Dermis microvascular lymphatic vessel endothelial cell (primary cell): ENCODE data around the gene DCLRE1C. TPM values are rescaled to one million over a fixed set of nuclear protein-coding genes. Genes with fewer than 3 reads are reported as not detected.
"Not testable (repeated sequence)": the region's sequence is repeated elsewhere in the genome, so short reads cannot be mapped to it uniquely, and the experiment has no call there.

ENCODE experiments used
- DNase-seq, 2 donors: peaks; one replicate each; pipeline versions ENCODE4 v3.0.0 to v3.0.0-alpha.2; 2010; ENCODE audit warnings: low read depth in 2 of 2
- total RNA-seq: library from RNA; depleted of rRNA; stranded (reverse); fragments of >200 nt; gene quantifications from 2 replicates; pipeline ENCODE4 v1.2.1, GENCODE V29; 2014

The DCLRE1C gene
- total RNA-seq, 1 donor from 2014 or later, result 5.4 TPM

GRCh38 chr10:14884082-14884481 is 69.8 kb downstream of the DCLRE1C start:
- no peak for DNase-seq

DNA sequence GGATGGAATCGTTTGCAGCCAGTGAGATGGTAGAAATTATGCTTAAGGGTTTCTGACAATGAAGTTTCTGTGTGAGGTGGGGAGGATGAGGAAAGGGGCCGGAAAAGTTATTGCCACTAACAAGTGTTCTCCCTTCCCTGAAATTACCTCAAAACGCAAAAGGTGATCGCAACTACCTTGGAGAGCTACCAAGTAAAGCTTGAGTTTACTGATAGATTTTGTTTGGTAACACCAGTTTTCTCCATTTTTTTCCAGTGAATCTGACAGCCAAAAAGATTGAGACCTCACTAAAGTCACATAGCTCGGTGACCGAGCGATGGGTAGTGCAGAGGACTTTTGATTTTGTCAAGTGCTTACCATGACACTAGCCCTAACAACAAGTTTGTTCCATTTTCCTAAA is 73.7 kb downstream of the DCLRE1C start:
- peak in 1 of 2 donors; percentile 4 for DNase-seq

GRCh38 chr10:14879928-14880193 is 74.0 kb downstream of the DCLRE1C start:
- no peak for DNase-seq

DNA sequence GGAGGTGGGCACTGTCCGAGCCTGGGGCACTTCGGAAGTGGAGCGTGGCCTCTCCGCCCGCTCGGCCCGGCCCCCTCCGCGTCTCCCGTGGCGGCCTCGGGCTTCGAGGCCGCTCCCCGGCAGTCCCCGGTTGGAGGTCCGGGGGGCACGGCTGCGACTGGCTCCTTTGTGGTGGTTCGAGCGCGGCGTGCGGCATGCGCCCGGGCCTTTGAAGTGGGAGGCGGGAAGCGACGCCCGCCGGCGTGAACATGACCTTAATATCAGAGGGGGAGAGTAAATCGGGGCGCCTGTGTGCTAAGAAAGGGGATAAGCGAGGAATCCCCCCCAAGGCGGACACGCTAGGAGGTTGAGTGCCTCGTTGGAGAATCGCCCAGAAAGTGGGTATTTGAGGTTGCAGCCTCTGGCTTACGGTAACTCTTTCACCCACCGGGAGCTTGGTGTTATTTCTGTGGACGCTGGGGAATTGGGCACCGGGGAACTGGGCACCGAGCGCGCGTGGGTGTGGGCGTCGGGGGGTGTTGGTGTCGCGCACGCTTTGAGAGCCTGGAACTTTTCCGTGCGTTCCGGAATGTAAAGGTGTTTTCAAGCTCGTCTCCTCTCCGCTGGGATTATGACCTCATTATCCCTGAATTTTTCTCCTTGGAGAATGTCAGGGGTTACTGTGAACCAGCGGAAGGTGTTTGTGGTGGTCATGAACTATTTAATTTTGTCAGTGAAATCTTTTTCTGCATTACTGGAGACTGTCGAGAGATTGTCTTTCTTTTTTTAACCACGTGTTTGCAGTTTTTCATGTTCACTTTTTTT is 74.6 kb downstream of the DCLRE1C start:
- peak in 1 of 2 donors; percentile 31 for DNase-seq

- peak; percentile 81 to 97 for DNase-seq
Measured at GRCh38 chr10:14878266-14879123, 75.4 kb downstream of the DCLRE1C start, which contains the start of gene SUV39H2. SUV39H2 (plus strand) TSS chr10:14878866; CDS start chr10:14878889, 23 bp downstream.

DNA sequence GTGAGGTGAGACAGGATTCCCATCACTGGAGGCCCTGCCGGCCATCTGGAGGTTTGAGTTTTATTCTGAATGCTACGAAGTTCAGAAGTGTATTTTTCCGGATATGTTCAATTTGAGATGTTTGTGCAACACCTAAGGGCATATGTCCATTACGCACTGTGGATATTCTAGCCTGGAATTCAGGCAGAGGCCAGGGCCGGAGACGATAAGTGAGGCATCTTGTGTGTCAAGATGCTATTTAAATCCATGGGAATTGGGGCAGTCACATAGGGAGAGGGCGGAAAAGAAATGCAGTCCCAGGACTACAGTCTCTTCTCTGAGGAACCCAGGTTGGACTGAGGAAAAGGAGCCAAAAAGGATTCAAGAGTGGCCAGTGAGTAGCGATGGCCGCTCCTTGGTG is 77.1 kb downstream of the DCLRE1C start:
- DNase-seq, result no peak

- DNase-seq, result no peak
Measured at GRCh38 chr10:14875941-14876340, 78.0 kb downstream of the DCLRE1C start.

DNA sequence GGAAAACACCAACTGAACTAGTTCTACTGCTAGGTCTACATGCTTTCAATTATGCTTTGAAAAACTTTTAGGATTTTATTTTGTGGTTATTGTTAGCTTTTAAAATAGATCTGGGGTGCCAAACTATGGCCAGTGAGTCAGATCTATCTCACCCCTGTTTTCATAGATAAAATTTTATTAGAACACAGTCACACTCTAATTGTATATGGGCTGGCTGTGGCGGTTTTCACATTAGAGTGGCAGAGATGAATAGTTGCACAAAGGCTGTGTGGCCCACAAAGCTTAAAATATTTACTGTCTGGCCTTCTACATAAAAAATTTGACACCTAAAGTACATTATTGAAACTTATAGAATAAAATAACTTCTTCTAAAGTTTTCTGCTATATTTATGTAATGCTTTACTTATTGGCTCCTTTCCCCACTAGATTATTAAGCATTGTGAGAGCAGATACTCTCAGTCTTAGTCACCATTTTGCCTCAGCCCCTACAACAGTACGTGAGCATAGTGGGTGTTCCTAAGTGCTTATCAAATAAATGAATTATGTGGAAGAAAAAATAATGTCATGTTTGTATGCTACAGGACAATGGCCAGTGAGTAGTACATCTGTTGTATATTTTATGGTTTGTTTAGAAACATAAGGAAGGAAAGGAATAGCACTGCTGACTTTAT is 80.7 kb downstream of the DCLRE1C start:
- no peak for DNase-seq

DNA sequence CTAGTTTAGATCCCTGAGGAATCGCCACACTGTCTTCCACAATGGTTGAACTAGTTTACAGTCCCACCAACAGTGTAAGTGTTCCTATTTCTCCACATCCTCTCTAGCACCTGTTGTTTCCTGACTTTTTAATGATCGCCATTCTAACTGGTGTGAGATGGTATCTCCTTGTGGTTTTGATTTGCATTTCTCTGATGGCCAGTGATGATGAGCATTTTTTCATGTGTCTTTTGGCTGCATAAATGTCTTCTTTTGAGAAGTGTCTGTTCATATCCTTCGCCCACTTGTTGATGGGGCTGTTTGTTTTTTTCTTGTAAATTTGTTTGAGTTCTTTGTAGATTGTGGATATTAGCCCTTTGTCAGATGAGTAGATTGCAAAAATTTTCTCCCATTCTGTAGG is 89.0 kb downstream of the DCLRE1C start:
- DNase-seq, result not testable (repeated sequence)

DNA sequence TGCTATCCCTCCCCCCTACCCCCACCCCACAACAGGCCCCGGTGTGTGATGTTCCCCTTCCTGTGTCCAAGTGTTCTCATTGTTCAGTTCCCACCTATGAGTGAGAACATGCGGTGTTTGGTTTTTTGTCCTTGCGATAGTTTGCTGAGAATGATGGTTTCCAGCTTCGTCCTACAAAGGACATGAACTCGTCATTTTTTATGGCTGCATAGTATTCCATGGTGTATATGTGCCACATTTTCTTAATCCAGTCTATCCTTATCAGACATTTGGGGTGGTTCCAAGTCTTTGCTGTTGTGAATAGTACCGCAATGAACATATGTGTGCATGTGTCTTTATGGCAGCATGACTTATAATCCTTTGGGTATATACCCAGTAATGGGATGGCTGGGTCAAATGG is 89.4 kb downstream of the DCLRE1C start:
- not testable (repeated sequence) for DNase-seq

DNA sequence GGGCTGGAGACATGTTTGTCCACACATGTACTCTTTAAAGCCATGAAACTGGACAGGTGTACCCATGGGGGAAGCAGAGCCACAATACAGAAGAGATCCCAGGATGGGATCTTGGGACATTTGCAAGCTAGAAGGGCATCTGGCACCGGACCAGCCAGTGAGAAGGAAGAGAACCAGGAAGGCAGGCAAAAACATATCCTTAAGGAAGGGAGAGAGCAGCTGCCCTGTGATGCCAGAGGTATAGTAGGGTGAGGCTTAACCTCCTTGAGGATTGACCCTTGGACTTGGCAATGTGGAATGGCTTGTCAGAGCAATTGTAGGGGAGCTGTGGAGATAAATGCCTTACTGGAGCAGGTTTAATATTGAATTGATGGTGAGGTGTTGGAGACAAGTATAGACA is 93.1 kb downstream of the DCLRE1C start:
- DNase-seq, result no peak

- DNase-seq, result no peak
Measured at GRCh38 chr10:14859775-14860174, 94.1 kb downstream of the DCLRE1C start.

DNA sequence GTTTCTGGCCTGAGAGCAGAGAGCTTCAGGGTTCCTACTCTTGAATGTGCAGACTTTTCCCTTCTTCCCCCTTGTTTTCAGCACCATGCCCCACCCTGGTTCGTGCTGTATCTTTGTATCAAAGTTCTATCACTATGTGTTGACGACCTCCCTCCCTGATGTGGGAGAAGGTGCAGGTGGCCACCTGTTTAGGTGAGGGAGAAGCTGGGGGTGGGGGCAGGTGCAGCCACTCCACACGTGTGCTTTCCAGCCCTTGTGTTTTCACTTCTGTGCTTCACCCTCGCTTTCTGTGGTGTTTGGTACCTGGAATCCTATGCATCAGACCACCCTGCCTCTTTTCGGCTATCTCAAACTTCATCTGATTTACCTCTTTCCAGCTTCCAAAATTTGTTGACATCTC is 94.9 kb downstream of the DCLRE1C start:
- DNase-seq, result no peak

DNA sequence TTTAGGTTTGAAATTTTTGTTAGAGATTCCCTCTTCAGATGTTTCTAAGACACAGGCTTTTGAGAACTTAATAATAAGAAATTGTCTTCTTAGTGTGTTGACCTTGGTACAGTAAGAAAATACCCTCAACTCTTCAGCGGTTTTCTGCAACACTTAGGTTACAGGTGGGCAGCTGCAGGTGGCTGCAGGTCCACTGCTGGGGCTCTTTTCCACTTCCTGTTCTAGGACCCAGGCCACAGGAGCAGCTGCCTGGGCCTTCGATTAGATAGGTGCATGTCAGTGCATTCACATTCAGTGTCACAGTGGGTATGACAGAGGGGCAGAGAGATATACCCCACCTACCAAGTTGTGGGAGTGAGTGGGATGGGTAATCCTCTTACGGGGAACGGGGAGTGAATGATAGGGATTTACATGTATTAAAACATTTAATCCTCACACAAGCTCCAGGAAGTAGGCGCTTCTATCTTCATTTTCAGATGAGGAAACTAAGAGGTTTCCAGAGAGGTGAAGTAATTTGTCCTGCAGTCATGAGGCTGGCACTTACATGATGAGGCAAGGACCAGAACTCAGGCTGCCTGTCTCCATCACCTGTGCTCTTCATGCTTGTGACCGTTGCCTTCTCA is 95.4 kb downstream of the DCLRE1C start:
- no peak for DNase-seq

DNA sequence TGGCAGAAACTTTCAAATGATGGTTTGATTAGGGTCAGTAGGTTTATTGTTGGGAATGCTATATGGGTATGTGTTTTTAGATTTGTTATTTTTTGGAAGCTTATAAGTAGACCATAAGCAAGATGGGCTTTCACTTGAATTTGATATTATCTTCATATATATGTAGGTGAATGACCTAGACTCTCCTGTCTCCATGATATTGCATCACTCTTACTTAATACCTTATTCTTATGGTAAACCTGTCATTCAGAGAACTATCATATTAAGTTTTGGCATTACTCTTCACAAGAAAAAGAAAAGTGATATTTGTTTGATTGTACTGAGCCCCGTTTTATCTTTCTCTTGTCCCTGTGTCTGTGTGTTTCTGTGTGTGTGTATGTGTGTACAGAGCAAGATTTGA is 98.4 kb downstream of the DCLRE1C start:
- DNase-seq, result no peak

- DNase-seq, result no peak
Measured at GRCh38 chr10:14852236-14852635, 101.7 kb downstream of the DCLRE1C start.

Other genes with a start within 250 kb of the DCLRE1C start
- 64.7 and 66.4 TPM in 2 replicates for gene FAM107B, start 179.2 kb downstream of the DCLRE1C start, total RNA-seq
- gene CDNF, start 116.1 kb downstream of the DCLRE1C start, total RNA-seq, result 0.26 and 0.38 TPM in 2 replicates
- 8.3 and 11.9 TPM in 2 replicates for gene HSPA14, start 115.8 kb downstream of the DCLRE1C start, total RNA-seq
- gene MSANTD7, start 115.8 kb downstream of the DCLRE1C start, total RNA-seq, result 17.1 and 18.1 TPM in 2 replicates
- gene SUV39H2, start 75.2 kb downstream of the DCLRE1C start, total RNA-seq, result 9.9 and 12.2 TPM in 2 replicates
- gene MEIG1, start 5.3 kb upstream of the DCLRE1C start, total RNA-seq, result not detected in 2 replicates
- 0.25 and 0.26 TPM in 2 replicates for gene OLAH, start 89.8 kb upstream of the DCLRE1C start, total RNA-seq
- gene ACBD7, start 134.7 kb upstream of the DCLRE1C start, total RNA-seq, result 0.89 and 3.1 TPM in 2 replicates
- 6.5 and 10.2 TPM in 2 replicates for gene RPP38, start 143.3 kb upstream of the DCLRE1C start, total RNA-seq
- gene NMT2, start 214.6 kb upstream of the DCLRE1C start, total RNA-seq, result 41.2 and 46.1 TPM in 2 replicates